Stimulated activated CD8-positive, alpha-beta memory T cell treated with anti-CD3 and anti-CD28 coated beads, Interleukin-4, amount 100 ng/mL, for 24 hours (primary cell): Measurements from ENCODE around the gene LIMS2.
A peak's percentile ranks its signal among the peaks of the same experiment; 100 is the strongest.

ENCODE experiments used
- DNase-seq: peaks from one replicate; pipeline ENCODE4 v3.0.0-alpha.2; 2020; ENCODE audit warnings: low read depth

Gene LIMS2

DNA sequence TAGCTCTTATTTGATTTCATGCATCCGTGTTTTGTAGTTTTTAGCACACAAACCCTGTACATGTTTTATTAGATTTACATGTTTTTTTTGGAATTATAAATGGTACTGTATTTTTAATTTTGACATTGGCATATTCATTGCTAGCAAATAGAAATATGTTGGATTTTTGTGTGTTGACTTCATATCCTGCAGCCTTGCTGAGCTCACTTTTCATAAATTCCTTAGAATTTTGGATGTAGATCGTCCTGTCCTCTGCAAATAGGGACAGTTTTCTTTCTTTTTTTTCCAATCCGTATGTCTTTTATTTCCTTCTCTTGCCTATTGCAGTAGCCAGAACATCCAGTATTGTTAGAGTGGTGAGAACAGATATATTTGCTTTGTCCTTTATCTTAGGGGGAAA is 76.1 kb downstream of the LIMS2 start:
- no peak for DNase-seq

DNA sequence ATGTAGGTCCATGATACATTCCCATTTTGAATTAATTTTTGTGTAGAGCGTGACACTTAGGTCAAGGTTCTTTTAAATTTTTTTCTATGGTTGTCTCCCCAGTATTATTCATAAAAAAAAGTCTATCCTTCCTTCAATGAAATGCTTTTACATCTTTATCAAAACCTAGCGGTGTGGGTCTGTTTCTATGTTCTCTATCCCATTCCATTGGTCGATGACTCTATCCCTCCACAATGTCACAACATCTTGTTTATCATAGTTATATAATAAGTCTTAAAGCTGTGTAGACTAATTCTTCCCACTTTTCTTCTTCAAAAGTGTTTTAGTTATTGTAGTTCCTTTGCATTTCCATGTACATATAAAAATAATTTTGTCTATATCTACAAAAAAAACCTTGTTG is 76.6 kb downstream of the LIMS2 start:
- no peak for DNase-seq

DNA sequence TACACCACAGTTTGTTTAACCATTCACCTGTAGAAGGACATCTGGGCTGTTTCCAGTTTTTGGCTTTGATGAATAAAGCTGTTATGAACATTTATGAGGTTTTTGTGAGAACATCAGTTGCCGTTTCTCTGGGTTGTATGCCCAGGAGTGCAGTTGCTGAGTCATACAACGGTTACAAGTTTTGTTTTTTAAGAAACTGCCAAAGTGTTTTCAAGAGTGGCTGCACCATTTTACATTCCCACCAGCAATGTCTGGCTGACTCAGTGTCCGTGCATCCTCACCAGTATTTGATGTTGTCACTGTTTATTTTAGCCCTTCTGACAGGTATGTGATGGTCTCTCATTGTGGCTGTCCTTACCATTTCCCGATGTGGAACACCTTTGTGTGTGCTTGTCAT is 77.3 kb downstream of the LIMS2 start:
- no peak for DNase-seq

DNA sequence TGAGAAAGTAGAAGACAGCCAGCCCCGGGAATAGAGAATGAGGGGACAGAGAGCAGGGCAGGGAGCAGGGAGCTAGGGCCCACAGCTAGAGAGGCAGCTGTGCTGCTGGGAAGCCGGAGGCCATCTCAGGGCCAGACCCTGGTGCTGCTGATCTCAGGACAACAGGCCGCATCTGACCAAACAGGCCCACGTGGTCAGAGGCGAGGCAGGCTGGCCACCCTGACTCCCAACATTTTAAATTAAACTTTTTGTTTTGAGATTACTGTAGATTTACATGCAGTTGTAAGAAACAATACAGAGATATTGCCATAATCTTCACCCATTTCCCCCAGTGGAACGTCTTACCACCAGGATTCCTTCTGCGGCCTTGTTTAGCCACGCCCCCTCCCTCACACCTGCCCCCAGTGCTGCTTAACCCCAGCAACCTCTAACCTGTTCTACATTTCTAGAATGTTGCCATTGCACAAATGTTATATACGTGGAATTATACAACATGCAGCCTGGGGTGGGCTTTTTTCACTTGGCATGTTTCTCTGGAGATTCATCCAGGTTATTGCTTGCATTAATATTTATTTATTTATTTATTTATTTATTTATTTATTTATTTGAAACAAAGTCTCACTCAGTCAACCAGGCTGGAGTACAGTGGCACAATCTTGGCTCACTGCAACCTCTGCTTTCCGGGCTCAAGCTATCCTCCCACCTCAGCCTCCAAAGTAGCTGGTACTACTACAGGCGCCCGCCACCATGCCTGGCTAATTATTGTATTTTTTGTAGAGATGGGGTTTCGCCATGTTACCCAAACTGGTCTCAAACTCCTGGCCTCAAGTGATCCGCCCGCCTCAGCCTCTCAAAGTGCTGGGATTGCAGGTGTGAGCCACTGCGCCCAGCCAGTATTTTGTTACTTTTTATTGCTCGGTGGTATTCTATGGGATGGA is 78.0 kb downstream of the LIMS2 start:
- DNase-seq = no peak

DNA sequence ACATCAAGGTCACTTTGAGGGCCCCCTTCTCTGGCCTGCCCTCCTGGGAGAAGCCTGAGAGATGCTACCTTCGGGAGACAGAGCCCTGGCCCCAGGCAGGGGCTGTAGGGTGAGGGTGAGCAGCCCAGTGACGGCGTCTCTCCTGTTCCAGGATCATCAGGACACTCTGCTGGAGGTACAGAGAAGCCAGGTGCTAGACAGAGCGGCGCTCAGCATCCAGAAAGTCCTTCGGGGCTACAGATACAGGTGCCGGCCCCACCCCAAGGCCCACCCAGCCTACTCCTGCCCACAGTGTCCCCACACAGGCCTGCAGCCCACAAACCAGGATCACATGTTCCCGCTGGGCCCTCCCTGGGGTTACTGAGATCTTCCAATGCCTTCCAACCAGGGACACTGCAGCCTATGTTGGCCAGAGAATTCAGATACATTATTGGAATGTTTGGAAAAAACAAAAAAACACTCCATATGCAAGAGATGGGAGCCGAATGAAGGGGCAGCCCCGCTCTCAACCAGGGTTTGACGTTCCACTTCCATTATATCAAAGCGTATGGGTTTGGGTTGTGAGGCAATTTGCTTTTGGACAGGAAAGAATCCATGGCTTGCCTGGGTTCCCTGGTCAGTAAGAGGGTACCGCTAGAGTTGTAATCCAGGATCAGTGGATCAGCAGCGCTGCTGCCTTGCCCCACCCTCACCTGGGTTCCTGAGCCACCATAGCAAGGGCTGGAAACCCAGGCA is 78.9 kb downstream of the LIMS2 start:
- no peak for DNase-seq

DNA sequence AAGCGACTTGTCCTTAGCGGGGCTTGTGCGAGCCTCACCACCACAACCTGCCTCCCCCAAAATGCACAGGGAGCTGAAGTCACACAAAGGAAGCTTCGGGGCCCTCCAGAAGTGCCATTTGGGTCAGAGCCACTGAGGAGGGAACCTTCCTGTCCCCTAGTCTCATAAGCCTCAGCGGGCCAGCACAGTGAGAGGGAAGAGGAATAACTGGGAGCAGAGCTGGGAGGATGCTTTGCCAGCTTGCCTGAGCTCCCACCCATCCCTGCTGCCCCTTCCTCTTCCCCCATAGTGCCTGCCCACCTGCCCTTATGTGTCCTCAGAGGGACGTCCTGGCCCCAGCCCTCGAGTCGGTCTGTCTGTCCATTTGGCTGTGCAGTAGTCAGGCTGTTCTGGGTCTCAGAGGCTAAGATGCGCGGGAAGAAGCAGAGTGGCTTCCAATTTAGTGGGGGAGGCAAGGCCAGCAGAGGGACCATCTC is 81.2 kb downstream of the LIMS2 start:
- DNase-seq = no peak

DNA sequence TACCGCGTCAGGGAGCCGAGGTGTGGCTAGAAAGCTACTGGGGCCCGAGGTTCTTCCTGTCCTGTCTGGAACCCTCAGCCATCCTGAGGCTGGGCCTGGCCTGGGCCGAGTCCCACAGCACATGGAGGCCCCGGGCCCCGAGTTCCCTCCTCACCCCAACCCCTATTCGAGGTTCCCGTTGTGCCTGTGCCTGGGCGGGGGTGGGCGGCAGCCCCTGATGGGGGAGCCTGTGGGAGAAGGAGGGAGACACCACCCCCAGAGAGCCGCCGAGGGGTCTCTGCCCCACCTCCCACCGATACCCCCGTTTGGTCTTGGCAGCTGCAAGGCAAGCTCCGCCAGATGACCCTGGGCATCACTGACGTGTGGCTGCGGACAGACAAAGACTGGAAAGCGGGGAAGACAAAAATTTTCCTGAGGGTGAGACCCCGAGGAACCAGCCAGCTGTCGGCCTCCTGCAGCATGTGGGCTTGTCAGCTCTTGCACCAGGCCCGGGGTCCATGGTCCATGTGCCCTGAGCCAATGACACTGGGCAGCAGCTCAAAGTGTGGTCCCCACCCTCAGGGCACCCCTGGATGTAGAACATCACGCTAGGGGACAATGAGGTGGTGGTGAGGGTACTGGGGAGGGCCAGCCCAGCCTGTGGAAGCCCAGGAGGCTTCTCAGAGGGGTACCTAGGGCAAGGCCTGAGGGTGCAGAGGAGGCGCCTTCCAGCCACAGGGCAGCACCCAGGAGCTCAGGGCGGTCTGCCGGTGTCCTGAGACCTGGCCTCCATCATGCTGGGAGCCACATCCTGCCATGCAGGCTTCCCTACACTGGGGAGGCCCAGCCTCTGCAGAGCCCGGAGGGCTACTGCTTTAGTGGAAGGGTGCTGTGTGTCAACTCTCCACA is 81.9 kb downstream of the LIMS2 start:
- DNase-seq = no peak

DNA sequence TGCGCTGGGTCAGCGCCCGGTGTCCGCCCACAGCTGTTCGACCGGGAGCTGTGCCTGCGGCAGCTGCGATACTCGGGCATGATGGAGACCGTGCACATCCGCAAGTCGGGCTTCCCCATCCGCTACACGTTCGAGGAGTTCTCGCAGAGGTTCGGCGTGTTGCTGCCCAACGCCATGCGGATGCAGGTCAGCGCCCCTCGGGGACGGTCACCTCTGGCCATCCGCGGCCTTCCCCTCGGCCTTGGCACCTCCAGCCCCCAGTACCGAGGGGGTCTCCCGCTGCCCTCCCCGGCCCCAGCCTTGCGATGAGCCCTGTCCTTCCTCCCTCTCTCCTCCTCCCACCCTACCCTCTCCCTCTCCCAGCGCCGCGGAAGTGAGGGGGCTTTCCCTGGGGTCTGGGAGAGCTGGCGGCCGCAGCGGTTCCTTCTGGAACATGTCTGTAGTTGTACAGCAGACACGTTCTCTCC is 82.5 kb downstream of the LIMS2 start:
- no peak for DNase-seq

DNA sequence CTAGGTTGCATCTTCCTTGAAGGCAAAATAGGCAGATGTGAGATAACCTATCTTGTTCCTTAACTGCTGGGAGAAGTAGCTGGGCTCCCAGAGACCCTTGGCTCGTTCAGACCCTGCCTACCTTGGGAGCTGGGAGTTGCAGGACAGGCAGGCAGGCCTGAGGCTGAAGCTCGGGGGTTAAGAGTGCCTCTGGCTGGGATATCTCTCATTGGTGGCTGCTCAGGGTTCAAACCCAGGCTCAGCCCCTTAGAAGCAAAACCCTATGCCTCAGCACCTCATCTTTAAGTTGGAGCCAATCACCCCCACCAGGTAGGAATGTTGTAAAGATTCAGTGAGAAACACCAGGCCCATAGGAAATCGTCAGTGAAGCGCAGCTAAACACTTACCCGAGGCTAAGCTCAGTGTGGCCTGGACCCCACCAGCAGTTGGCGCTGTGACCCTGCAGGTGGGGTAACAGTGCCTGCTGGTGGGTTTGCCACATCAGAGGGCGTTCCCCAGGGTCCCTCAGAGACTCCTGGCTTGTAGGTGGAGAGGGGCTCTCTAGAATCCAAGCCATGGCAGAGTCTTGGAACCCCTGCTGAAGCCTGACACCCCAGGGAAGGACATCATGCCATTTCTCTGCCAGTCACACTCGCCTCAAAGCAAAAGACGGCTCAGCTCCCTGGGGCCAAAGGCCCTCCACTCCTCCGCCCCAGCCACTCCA is 84.0 kb downstream of the LIMS2 start:
- peak; percentile 54 for DNase-seq

DNA sequence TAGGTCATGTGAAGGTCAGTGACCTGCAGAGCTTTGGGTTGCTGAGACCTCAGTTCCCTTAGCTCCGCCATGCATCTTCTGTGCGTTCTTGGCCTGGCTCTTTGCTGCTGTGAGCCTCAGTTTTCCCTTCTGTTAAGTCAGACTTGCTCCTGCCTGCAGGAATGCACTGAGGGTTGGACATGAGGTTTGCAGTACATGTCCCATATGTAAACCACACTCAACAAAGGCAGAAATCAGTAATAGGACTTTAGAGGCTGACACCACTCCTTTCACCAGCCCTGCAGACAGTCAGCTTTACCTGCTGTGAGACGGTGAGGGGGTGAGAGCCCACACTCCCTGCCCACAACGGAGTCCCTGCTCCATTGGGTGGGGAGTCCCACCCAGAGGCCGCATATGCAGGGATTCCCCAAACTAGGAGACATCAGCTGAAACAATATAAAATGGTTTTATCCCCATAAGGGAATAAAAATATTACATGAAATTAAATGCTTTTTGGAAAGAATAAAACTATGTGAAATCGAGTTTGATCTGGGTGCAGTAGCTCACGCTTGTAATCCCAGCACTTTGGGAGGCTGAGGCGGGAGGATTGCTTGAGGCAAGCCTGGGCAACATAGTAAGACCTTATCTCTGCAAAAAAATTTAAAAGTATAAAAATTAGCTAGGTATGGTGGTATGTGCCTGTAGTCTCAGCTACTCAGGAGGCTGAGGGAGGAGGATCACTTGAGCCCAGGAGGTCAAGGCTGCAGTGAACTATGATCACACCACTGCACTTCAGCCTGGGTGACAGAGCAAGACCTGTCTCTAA is 84.7 kb downstream of the LIMS2 start:
- no peak for DNase-seq

DNA sequence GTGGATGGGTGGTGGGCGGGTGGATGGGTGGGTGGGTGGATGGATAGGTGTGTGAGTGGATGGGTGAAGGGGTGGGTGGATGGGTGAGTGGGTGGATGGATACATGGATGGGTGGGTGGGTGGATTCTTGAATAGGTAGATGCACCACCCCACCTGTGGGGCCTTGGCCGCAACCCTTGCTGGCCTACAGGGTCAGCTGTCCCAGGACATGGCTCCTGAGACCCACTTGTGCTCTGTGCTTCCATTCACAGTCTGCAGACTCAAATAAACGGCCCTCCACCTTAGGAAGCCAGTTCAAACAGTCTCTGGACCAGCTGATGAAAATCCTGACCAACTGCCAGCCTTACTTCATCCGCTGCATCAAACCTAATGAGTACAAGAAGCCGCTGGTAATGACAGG is 85.5 kb downstream of the LIMS2 start:
- no peak for DNase-seq

DNA sequence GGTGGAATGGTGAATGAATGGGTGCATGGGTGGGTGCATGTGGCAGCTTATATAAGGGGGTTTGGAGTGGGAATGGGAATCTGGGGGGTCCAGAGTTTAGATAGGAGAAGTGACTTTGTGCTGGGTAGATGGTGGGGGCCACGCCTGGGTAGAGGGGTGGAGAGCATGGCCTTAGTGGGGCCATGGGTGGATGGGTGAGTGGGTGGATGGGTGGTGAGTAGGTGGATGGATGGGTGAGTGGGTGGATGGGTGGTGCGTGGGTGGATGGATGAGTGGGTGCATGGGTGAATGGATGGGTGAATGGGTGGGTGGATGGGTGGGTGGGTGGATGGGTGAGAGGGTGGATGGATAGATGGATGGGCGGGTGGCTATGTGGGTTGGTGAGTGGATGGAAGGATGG is 86.0 kb downstream of the LIMS2 start:
- no peak for DNase-seq
